ENCODE measurements around the gene SLC50A1.
"Not testable (repeated sequence)": the region's sequence is repeated elsewhere in the genome, so short reads cannot be mapped to it uniquely, and the experiment has no call there.

The SLC50A1 gene

DNA sequence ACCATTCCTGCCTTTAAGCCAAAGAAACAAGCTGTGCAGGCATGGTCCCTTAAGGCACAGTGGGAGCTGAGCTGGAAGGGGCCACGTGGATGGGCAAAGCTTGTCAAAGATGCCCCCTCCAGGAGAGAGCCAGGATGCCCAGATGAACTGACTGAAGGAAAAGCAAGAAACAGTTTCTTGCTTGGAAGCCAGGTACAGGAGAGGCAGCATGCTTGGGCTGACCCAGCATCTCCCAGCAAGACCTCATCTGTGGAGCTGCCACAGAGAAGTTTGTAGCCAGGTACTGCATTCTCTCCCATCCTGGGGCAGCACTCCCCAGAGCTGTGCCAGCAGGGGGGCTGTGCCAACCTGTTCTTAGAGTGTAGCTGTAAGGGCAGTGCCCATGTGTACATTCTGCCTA, 1.3 kb upstream of the SLC50A1 start:
- no peak for DNase-seq (ENCODE audit: insufficient read length, low spot score)
- no peak for FAIRE-seq

DNA sequence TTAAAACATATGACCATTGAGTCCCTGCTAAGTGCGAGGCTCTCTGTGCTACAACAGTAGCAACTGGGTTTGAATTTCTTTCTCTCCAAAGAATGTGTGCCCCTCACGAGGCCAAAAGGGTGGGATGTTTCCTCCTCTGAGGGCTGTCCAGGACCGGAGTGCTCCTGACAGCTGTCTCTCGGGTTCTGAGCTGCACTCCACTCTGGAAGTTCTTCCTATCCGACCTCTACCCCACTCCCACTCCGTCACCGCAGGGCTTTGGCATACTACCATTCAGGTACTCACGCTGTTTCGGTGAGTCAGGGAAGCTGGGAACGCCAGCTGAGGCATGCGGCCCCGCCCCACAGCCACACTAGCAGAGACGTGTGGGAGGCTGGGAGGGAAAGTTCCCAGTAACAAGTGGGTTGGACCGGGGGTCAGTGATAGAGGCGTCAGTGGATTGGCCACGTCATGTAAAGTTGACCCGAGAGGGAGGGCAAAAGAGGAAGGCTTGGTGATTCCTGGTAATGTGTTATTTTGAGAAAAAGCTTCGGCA, 705 bp upstream of the SLC50A1 start:
- FAIRE-seq (no peak), DNase-seq (ENCODE audit: insufficient read length, low spot score) (peak; percentile 80)

DNA sequence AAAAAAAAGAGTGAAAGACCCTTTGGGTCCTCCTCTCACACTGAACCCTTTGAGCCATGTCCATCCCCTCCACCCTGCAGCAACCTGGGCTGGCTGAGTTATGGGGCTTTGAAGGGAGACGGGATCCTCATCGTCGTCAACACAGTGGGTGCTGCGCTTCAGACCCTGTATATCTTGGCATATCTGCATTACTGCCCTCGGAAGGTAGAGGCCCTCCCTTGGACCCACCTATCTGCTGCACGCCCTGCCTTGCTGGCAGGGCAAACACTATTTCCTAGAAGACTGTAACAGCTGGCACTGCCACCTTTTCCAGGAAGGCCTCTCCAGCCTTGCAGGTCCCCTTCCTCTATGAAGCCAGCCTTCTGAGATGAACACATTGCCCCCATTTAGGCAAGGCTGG, 1.1 kb downstream of the SLC50A1 start:
- DNase-seq (ENCODE audit: insufficient read length, low spot score), result no peak
- FAIRE-seq, result no peak

DNA sequence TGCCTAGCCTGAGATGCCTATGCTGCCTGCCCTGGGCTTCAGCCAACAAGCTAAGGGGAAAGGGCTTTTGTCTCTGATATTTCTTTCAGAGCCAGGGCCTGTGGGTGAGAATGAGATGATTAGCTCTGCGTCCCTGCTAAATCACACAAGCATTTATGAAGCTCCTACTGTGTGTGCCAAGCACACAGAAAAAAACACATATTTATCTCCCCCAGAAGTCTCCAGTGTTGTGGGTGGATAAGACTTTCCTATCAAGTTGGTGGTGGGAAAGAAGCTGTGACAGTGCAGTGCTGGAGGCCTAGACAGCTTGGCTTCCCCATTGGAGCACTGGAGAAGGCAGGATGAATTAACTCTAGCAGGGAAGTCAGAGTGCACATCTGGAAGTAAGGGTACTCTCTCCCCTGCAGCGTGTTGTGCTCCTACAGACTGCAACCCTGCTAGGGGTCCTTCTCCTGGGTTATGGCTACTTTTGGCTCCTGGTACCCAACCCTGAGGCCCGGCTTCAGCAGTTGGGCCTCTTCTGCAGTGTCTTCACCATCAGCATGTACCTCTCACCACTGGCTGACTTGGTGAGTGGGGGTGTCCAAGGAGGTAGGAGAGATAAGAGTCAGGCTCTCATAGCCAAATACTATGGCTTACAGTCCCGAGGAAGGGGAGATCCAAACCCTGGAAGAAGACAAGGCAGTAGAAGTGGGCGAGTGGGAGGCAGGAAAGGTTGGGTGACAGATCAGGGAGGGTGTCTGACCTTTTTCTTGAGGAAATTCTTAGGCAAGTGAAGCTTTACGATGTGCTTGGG, 1.7 kb downstream of the SLC50A1 start:
- DNase-seq (ENCODE audit: insufficient read length, low spot score) (no peak), FAIRE-seq (no peak)

DNA sequence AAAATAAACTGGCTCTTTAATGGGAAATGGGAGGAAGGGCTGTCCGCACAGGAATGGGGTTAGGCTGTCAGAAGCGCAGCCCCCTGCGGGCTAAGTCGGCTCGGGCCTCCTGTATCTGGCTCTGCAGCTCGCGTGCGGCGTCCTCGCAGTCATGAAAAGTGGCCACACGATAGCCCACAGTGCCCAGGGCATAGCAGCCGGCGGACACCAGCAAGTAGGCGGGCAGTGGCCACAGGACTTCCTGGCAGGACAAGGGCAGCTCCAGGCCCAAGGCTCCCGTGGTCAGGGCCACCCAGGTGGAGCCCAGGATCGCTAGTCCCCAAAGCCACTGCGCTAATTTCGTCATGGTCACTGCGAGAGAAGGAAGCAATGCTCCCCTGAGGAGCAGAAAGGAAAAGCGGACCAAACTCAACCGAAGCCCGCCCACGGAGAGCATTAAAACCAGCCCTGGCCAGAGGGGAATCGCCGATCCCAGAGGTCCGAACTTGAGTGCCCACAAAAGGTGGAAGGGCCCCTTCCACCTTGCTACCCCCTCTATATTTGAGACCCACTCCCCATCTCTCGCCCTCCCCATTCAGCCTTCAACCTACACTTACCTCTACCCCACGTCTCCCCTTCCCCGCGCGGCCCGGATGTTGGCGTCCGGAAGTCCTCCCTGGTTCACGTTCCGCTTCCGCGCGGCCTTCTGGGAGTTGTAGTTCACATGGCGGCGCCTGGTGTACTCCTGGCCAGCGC, 4.4 kb downstream of the SLC50A1 start, which contains the start of gene DPM3:
Gene DPM3 (minus strand): TSS at position 637 of the 735 bp plus-strand sequence. CDS start 291 bp downstream, at position 346.
- peak; percentile 81 for DNase-seq (ENCODE audit: insufficient read length, low spot score)
- FAIRE-seq, result no peak

DNA sequence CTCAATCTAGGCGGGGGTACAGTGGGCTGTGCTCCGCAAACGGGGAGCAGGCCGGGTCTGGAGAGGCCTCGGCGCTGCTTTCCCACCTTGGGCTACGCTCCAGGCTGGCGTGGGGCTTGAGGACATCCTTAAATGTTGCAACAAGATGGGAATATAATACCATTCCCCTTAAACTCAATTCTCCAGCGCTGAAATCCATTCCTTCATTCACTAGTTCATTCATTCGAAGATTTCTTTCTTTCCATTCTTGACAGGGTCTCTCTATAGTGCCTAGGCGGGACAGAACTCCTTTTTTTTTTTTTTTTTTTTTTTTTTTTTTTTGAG, 4.9 kb downstream of the SLC50A1 start:
- DNase-seq (ENCODE audit: insufficient read length, low spot score) (no peak), FAIRE-seq (no peak)

DNA sequence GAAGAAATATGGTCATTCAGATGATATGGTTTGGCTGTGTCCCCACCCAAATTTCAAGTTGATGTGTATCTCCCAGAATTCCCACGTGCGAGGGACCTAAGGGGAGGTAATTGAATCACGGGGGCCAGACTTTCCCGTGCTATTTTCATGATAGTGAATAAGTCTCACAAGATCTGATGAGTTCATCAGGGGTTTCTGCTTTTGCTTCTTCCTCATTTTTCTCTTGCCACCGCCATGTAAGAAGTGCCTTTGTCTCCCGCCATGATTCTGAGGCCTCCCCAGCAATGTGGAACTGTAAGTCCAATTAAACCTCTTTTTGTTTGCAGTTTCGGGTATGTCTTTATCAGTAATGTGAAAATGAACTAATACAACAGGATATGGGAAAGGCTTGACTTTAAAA, 6.1 kb downstream of the SLC50A1 start:
- FAIRE-seq (no peak), DNase-seq (ENCODE audit: insufficient read length, low spot score) (no peak)

DNA sequence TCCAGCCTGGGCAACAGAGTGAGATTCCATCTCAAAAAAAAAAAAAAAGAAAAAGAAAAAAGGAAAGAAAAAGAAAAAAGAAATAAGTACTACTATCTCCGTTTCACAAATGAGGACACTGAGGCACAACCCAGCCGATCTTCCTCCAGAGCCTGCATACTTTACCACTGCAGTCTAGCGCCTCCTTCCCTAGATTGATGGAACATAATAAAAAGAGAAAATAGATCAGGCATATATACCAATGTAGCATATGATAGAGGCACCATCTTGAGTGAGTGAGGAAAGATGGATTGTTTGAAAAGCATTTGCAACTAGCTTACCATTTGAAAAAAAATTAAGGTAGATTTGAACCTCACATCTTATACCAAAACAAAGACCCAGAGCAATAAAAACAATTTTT, 9.8 kb downstream of the SLC50A1 start:
- DNase-seq (ENCODE audit: insufficient read length, low spot score), result no peak
- FAIRE-seq, result no peak

DNA sequence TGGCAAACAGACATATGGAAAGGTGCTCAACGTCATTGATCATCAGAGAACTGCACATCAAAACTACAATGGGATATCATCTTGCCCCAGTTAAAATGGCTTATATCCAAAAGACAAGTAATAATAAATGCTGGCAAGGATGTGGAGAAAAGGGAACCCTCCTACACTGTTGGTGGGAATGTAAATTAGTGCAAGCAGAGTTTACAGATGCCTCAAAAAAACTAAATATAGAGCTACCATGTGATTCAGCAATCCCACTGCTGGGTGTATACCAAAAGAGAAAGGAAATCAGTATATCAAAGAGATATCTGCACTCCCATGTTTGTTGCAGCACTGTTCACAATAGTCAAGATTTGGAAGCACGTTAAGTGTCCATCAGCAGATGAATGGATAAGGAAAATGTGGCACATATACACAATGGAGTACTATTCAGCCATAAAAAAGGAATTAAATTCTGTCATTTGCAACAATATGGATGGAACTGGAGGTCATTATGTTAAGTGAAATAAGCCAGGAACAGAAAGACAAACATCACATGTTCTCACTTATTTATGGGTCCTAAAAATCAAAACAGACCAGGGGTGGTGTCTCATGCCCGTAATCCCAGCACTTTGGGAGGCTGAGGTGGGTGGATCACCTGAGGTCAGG, 20.5 kb downstream of the SLC50A1 start:
- FAIRE-seq, result not testable (repeated sequence)

DNA sequence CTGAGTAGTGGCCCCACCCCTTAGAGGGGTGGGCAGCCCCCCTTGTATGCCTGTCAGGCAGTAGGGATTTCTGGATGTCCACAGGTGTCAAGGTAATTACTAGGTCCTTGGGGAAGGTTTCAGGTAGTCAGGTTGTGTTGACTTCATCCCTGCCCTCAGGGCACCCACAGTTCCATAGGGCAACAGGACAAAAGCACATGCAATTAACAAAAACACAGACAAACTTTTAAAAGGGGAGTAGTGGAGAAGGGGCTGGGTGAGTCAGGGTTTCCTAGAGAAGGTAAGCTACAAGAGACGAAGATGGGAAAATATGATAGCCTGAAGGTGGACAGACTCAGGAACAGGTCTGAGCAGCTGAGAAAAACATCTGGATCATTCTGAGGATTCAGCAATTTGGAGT, 23.3 kb downstream of the SLC50A1 start:
- DNase-seq (ENCODE audit: insufficient read length, low spot score), result no peak
- FAIRE-seq, result no peak

More for the DNA sequence above, 20.5 kb downstream of the SLC50A1 start:
- DNase-seq (ENCODE audit: insufficient read length, low spot score), result not testable (repeated sequence)

DNA sequence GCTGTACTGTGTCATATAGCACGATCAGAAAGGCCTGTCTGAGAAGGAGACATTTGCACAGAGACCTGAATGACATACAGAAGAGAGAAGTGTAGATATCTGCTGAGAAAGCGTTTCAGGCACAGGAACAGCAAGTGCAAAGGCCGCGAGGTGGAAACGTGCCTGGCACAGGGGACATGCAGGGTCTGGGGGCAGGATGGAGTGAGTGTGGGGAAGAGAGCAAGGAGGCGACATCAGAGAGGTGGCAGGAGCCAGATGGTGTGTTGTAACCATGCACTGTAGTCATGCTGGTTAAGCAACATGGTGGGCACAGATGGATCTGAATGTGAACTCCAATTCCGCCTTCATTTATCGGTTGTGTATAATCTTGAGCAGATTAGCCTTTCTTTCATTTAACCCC, 24.5 kb downstream of the SLC50A1 start:
- FAIRE-seq, result no peak
- no peak for DNase-seq (ENCODE audit: insufficient read length, low spot score)

DNA sequence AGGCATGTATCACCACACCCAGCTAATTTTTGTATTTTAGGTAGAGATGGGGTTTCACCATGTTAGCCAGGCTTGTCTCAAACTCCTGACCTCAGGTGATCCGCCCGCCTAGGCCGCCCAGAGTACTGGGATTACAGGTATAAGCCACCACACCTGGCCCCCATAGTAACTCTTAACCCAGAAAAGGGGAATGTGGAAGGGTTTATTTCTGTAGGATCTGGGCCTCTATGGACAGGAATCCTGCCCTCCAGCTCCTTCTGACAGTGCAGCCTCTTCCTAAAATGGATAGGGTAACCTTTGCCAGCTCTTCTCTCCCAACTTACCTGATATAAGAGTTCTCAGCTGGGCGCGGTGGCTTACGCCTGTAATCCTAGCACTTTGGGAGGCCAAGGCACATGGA, 27.0 kb downstream of the SLC50A1 start:
- not testable (repeated sequence) for FAIRE-seq

DNA sequence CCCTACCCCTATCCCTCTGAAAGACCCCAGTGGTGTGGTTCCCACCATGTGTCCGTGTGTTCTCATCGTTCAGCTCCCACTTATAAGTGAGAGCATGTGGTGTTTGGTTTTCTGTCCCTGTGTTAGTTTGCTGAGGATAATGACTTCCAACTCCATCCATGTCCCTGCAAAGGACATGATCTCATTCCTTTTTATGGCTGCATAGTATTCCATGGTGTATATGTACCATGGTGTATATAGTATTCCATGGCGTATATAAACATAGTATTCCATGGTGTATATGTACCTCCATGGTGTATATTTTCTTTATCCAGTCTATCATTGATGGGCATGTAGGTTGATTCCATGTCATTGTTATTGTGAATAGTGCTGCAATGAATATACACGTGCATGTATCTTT, 28.1 kb downstream of the SLC50A1 start:
- not testable (repeated sequence) for DNase-seq (ENCODE audit: insufficient read length, low spot score); FAIRE-seq

More for the DNA sequence above, 27.0 kb downstream of the SLC50A1 start:
- not testable (repeated sequence) for DNase-seq (ENCODE audit: insufficient read length, low spot score)

DNA sequence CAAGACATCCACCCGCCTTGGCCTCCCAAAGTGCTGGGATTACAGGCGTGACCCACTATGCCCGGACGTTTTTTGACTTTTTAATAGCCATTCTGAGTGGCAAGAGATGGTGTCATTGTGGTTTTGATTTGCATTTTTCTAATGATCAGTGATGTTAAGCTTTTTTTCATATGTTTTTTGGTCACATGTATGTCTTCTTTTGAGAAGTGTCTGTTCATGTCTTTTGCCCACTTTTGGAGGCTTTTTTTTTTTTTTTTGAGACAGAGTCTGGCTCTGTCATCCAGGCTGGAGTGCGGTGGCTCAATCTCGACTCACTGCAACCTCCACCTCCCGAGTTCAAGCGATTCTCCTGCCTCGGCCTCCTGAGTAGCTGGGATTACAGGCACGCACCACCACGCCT, 29.0 kb downstream of the SLC50A1 start:
- FAIRE-seq; DNase-seq (ENCODE audit: insufficient read length, low spot score): not testable (repeated sequence)

DNA sequence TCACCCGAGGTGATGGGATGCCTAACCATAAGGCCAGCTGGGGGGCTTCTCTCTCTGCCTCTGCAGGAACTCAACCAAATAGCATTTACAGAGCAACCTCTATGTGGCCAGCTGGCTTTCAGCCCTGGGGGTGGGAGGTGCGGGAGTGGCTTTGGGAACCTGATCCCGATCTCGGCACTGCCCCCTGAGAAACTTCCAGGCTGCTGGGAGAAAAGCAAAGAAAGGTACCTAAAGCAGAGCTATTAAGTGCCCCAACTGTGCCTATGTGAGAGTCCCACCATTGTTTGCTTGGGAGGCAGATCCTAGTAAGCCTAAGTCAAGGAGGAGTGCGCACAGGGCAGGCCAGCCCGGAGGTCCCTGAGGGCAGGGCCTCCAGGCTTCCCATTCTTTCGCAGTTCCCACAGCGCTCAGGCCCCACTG, 30.4 kb downstream of the SLC50A1 start:
- FAIRE-seq (no peak), DNase-seq (ENCODE audit: insufficient read length, low spot score) (no peak)

DNA sequence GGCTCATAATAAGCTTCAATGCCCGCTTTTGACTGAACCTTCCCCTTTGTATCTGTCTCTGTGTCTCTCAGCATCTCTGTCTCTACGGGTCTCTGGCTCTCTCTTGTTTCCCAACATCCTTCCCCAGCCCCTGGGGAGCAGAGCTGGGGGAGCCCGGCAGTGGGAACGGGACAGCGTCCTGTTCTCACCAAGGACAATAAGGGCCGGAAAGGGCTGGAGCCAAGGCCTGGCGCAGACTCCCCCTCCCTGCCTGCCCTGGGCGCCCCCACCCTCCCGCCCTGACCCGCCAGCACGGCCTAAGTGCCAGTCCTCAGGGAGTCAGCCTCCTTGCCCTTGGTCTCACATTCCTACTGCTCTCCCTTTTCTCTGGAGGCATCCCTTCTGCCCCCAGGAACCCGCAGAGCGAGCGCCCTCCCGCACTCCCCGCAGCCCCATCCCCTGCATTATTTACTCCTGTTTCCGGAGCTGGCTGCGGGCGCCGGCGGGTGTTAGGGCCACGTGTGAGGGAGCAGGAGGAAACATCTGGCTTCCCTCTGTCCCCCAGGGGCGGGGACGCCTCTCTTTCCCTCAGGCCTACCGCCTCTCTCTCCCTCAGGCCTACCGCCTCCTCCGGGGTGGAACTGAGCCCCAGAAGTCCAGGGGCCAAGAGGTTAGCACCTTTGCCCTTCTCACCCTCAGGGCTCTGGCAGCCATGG, 31.0 kb downstream of the SLC50A1 start:
- DNase-seq (ENCODE audit: insufficient read length, low spot score), result no peak
- FAIRE-seq, result no peak

DNA sequence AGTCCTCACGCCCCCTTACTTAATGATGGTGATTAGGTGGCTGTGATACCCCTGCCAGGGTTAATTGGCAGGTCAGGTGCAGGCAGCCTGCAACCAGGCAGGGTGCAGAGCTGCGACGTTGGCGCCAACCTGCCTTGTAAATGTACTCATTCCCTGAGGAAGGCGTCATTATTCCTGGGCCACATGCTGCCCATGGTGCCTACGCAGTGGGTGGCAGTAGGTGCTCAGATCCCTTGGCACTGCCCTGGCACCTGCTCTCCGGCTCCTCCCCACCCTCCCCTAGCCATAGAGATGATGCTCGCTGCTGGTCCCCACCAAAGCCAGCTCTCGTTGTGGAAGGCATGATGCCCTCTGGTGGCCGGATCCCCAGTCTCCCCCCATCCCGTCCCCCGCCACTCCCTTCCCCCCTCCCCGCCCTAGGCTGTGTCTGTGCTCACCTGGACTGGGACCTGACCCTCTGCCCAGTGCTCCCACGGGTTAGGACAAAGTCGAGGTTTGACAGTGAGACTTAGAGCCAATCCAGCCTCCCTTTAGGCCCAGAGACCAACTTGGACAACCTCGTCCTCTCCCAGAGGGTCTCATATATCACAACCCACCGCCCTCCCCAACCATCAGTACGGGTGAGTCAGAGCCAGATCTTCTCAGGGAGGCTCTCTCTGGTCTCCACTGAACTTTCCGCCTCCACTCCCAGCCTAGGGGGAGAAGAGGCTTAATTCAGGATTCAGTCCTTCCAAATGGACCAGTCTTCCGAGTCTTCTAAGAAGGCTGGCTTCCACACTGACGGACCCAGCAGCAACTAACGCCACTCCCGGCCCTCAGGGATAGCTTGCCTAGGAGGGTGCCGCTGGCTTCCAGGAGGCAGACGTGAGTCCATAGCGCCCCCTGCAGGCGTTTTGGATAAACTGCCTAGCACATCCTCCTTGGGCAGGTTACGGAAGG, 31.8 kb downstream of the SLC50A1 start:
- DNase-seq (ENCODE audit: insufficient read length, low spot score) (peak; percentile 81), FAIRE-seq (peak; percentile 9)

DNA sequence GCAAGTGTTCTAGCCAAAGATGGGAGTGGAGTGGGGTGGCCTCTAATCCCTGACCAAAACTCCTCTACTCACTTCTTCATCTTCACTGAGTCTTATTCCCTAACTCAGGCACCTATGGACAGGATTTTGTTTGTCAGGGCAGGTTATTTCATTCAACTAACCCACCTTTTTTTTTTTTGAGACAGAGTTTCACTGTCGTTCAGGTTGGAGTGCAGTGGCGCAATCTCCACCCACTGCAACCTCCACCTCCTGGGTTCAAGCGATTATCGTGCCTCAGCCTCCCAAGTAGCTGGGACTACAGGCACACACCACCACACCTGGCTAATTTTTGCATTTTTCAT, 32.4 kb downstream of the SLC50A1 start:
- DNase-seq (ENCODE audit: insufficient read length, low spot score); FAIRE-seq: not testable (repeated sequence)

DNA sequence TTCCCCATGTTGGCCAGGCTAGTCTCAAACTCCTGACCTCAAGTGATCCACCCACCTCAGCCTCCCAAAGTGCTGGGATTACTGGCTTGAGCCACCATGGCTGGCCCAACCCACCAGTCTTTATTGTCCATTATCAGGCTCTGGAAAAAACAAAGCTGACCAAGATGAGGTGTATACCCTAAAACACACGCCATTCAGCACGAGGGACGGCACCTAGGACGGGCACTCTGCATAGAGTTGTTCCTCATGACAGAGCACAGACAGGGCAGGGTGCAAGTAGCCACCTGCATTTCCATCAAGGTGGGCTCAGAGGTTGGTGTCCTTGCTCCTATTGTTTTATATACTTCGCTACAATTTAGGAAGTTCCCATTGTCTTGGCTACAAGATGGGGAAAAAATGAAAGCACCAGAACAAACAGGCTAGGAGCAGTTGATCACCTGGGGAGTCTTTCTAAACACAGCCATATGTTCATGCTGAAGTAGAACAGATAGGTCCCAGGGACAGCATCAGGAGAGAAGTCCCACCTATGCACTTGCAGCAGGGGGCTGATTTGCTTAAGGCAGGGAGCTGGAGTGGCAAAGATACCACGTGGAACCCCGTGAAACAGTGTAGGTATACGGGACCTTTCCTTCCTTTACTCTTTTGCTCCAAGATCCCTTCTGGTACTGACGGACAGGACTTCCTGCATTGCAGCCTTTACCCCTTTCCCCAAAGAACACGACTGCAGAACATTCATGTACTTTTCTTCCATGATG, 33.0 kb downstream of the SLC50A1 start:
- no peak for DNase-seq (ENCODE audit: insufficient read length, low spot score)
- FAIRE-seq, result no peak
